Peyer's patch (tissue), 4 donors: ENCODE data around the gene LY86.

Experiments
- POLR2A ChIP-seq, 2 donors: fragments of 450-650 bp; IDR thresholded peaks; one replicate each; pipeline ENCODE4 v1.5.1; 2017; ENCODE audit warnings: antibody characterized with exemption in 2 of 2, mild to moderate bottlenecking in 2 of 2, moderate library complexity in 2 of 2
- TF ChIP-seq, protein P1 (sequence below), 6 experiments: fragments of 450-650 bp in 4 of 6; fragments of 200-600 bp in 2 of 6; sonication (generic) in 1 of 6; IDR thresholded peaks; one replicate each; pipeline ENCODE4 v1.5.1; 2017 to 2019; ENCODE audit warnings: antibody characterized with exemption in 6 of 6, mild to moderate bottlenecking in 3 of 6, moderate library complexity in 1 of 6

GRCh38 chr6:6629402-6629801 lies 40.9 kb downstream of the LY86 start:
- no peak for TF ChIP-seq POLR2A (IDR thresholded peaks at IDR 0.05)
- TF ChIP-seq, protein P1, sequence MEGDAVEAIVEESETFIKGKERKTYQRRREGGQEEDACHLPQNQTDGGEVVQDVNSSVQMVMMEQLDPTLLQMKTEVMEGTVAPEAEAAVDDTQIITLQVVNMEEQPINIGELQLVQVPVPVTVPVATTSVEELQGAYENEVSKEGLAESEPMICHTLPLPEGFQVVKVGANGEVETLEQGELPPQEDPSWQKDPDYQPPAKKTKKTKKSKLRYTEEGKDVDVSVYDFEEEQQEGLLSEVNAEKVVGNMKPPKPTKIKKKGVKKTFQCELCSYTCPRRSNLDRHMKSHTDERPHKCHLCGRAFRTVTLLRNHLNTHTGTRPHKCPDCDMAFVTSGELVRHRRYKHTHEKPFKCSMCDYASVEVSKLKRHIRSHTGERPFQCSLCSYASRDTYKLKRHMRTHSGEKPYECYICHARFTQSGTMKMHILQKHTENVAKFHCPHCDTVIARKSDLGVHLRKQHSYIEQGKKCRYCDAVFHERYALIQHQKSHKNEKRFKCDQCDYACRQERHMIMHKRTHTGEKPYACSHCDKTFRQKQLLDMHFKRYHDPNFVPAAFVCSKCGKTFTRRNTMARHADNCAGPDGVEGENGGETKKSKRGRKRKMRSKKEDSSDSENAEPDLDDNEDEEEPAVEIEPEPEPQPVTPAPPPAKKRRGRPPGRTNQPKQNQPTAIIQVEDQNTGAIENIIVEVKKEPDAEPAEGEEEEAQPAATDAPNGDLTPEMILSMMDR (IDR thresholded peaks at IDR 0.05), result no peak
